Skin epidermis (tissue), 12 donors: ENCODE measurements around the gene CNST.
"Not testable (repeated sequence)": the region's sequence is repeated elsewhere in the genome, so short reads cannot be mapped to it uniquely, and the experiment has no call there.

ENCODE experiments used
- H3K27ac ChIP-seq, 21 experiments: fragments of 200-600 bp; sonication (generic) in 11 of 21; one replicate each; pipeline ENCODE4 v1.5.0; 2020; ENCODE audit warnings: mild to moderate bottlenecking in 3 of 21, inconsistent platforms in 2 of 21, moderate library complexity in 2 of 21
- H3K4me3 ChIP-seq, 7 experiments: fragments of 200-600 bp; sonication (generic) in 2 of 7; one replicate each; pipeline ENCODE4 v1.5.0; 2020; ENCODE audit warnings: inconsistent platforms in 2 of 7, mild to moderate bottlenecking in 2 of 7, moderate library complexity in 1 of 7

The CNST gene

GRCh38 chr1:246691622-246692495 is 125.6 kb downstream of the CNST start:
- no peak overlapping the region for H3K27ac ChIP-seq
- no peak overlapping the region for H3K4me3 ChIP-seq

DNA sequence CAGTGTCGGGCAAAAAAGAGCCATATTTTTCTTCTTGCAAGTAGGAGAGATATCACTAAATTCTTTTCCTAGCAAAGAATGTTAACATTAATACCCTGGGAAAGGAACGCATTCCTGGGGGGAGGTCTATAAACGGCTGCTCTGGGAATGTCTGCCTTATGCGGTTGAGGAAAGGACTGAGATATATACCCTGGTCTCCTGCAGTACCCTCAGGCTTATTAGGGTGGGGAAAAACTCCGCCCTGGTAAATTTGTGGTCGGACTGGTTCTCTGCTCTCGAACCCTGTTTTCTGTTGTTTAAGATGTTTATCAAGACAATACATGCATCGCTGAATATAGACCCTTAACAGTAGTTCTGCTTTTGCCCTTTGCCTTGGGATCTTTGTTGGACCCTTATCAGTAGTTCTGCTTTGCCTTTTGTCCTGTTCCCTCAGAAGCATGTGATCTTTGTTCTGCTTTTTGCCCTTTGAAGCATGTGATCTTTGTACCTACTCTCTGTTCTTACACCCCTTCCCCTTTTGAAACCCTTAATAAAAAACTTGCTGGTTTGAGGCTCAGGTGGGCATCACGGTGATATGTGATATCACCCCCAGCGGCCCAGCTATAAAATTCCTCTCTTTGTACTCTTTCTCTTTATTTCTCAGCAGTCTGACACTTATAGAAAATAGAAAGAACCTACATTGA is 128.1 kb downstream of the CNST start:
- H3K4me3 ChIP-seq, H3K27ac ChIP-seq: not testable (repeated sequence)

DNA sequence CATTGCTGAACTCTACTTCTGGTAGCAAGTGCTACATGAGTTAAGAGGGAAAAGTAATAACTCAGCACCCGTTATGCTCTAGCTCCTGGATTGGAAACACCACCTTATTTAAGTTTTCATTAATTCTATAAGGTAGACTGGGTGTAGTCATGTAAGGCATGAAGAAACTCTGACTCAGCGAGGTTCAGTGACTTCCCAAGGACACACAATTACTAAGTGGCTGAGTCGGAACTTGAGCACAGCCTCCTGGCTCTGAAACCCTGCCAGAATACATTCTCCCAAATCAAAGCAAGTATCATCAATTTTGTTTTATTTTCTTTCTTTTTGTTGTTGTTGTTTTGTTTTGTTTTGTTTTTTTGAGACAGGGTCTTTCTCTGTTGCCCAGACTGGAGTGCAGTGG is 128.9 kb downstream of the CNST start:
- H3K27ac ChIP-seq = no peak overlapping the region

GRCh38 chr1:246695666-246696065 is 129.4 kb downstream of the CNST start:
- H3K4me3 ChIP-seq = no peak overlapping the region
- no peak overlapping the region for H3K27ac ChIP-seq

More for the DNA sequence above, 128.9 kb downstream of the CNST start:
- no peak overlapping the region for H3K4me3 ChIP-seq

GRCh38 chr1:246698466-246699094 is 132.3 kb downstream of the CNST start:
- H3K4me3 ChIP-seq = peak overlapping the region in 1 of 7 experiments; percentile 17
- peak overlapping the region in 12 of 21 experiments; percentile 3 to 59 (median 26) for H3K27ac ChIP-seq

GRCh38 chr1:246699095-246699735 is 133.0 kb downstream of the CNST start:
- Histone ChIP-seq H3K27ac (peak overlapping the region in 12 of 21 experiments; percentile 3 to 59 (median 26)), H3K4me3 (peak overlapping the region in 1 of 7 experiments; percentile 17)

DNA sequence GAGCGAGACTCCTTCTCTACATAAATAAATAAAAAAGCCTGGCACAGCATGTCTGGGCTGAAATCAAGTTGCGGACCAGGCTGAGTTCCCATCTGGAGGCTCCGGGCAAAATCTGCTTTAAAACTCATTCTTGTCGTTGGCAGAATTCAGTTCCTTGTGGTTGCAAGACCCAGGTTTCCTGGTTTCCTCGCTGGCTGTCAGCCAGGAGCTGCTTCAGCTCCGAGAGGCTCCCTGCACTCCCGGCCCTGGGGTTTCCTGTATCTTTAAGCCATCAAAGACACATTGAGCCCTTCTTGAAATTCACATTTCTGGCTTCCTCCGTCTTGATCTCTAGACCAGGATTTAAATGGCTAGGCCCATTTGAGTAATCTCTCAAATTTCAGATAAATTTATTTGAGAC is 137.3 kb downstream of the CNST start:
- Histone ChIP-seq H3K4me3 (no peak overlapping the region), H3K27ac (peak overlapping the region in 3 of 21 experiments; percentile 52 to 64 (median 54))

GRCh38 chr1:246705368-246705767 is 139.1 kb downstream of the CNST start:
- Histone ChIP-seq H3K4me3 (no peak overlapping the region), H3K27ac (peak overlapping the region in 7 of 21 experiments; percentile 11 to 75 (median 60))

DNA sequence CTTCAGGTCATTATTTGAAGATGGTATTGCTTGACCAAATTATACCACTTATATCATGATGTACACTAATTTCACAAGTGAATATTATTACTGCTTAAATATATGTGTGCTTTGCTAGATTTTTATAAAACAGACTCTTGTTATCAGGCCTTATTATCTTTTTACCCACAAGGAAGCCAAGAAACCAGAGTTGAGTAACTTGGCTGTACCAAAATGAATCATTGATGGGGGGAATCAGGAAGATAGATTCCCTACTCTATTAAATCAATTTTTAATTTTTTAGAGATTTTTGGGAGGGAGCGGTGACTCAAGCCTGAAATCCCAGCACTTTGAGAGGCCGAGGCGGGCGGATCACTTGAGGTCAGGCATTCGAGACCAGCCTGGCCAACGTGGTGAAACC is 141.9 kb downstream of the CNST start:
- no peak overlapping the region for H3K4me3 ChIP-seq
- H3K27ac ChIP-seq = no peak overlapping the region

DNA sequence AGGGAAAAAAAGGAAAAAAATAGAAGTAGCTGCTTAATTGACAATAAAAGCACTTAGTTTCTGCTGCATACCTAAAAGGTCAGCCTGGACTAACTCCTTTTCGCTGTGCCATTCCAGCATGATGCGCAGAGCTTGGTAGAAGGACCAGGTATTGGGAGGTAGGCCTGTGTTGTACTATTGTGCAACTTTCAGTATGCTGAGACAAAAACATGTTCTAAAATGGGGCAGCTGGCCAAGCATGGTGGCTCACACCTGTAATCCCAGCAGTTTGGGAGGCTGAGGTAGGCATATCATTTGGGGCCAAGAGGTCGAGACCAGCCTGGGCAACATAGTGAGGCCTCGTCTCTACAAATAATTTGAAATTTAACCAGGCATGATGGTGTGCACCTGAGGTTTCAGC is 142.9 kb downstream of the CNST start:
- H3K4me3 ChIP-seq = no peak overlapping the region
- no peak overlapping the region for H3K27ac ChIP-seq

- Histone ChIP-seq H3K4me3 (no peak overlapping the region), H3K27ac (no peak overlapping the region)
These were observed 143.6 kb downstream of the CNST start for GRCh38 chr1:246709835-246710234.

GRCh38 chr1:246711548-246712003 is 145.3 kb downstream of the CNST start:
- H3K27ac ChIP-seq = no peak overlapping the region

GRCh38 chr1:246712428-246712827 is 146.2 kb downstream of the CNST start:
- H3K27ac ChIP-seq, H3K4me3 ChIP-seq: not testable (repeated sequence)

More at GRCh38 chr1:246711548-246712003, 145.3 kb downstream of the CNST start:
- H3K4me3 ChIP-seq = no peak overlapping the region
